H9 (cell line): ENCODE results near the gene BFSP1. TPM values are rescaled to one million over a fixed set of nuclear protein-coding genes. Genes with fewer than 3 reads are reported as not detected.

Source experiments
- DNase-seq: peaks from one replicate; pipeline ENCODE4 v3.0.0-alpha.2; 2017
- H2AFZ ChIP-seq: one replicate; pipeline ENCODE4 v1.6.1; 2013; ENCODE audit warnings: mild to moderate bottlenecking, low read length, control low read depth, moderate library complexity
- H2AK5ac ChIP-seq: 2 replicates; pipeline ENCODE4 v1.6.1; 2013; ENCODE audit warnings: low read length, control low read depth, mixed read lengths; ENCODE audit not compliant: insufficient read length
- H2BK120ac ChIP-seq: one replicate; pipeline ENCODE4 v1.6.1; 2013; ENCODE audit warnings: low read depth, mild to moderate bottlenecking, low read length, control low read depth, inconsistent platforms; ENCODE audit not compliant: poor library complexity, severe bottlenecking
- H2BK12ac ChIP-seq: 2 replicates; pipeline ENCODE4 v1.6.1; 2013; ENCODE audit warnings: low read length, control low read depth, mixed read lengths, low read depth; ENCODE audit not compliant: insufficient read length
- H2BK15ac ChIP-seq: 2 replicates; pipeline ENCODE4 v1.6.1; 2013; ENCODE audit warnings: low read depth, low read length, control low read depth
- H2BK20ac ChIP-seq: one replicate; pipeline ENCODE4 v1.6.1; 2013; ENCODE audit warnings: low read depth, mild to moderate bottlenecking, low read length, control low read depth, inconsistent platforms; ENCODE audit not compliant: poor library complexity, severe bottlenecking
- H2BK5ac ChIP-seq: 2 replicates; pipeline ENCODE4 v1.6.1; 2013; ENCODE audit warnings: low read length, control low read depth, mixed read lengths; ENCODE audit not compliant: insufficient read length
- H3K14ac ChIP-seq: 2 replicates; pipeline ENCODE4 v1.6.1; 2013; ENCODE audit warnings: low read length, control low read depth; ENCODE audit not compliant: insufficient read depth
- H3K18ac ChIP-seq: 2 replicates; pipeline ENCODE4 v1.6.1; 2013; ENCODE audit warnings: low read depth, mild to moderate bottlenecking, mixed read lengths, low read length, control low read depth; ENCODE audit not compliant: insufficient read length
- H3K23ac ChIP-seq: 2 replicates; pipeline ENCODE4 v1.6.1; 2013; ENCODE audit warnings: low read length, control low read depth, mixed read lengths, low read depth; ENCODE audit not compliant: insufficient read length
- H3K23me2 ChIP-seq: 2 replicates; pipeline ENCODE4 v1.6.1; 2013; ENCODE audit warnings: low read depth, mild to moderate bottlenecking, mixed read lengths, low read length, control low read depth; ENCODE audit not compliant: insufficient read length, poor library complexity, severe bottlenecking
- H3K27ac ChIP-seq: 2 replicates; pipeline ENCODE4 v1.5.1; 2013; ENCODE audit warnings: low read length, control low read depth, mixed read lengths, low read depth; ENCODE audit not compliant: insufficient read length
- H3K27me3 ChIP-seq: 2 replicates; pipeline ENCODE4 v1.6.1; 2013; ENCODE audit warnings: low read length, control low read depth, inconsistent platforms; ENCODE audit not compliant: insufficient read depth
- H3K4ac ChIP-seq: 2 replicates; pipeline ENCODE4 v1.6.1; 2013; ENCODE audit warnings: low read depth, mild to moderate bottlenecking, control low read depth, inconsistent platforms, low read length, moderate library complexity
- H3K4me1 ChIP-seq: 2 replicates; pipeline ENCODE4 v1.6.1; 2013; ENCODE audit warnings: low read length, control low read depth, inconsistent platforms; ENCODE audit not compliant: insufficient read depth
- H3K4me2 ChIP-seq: 2 replicates; pipeline ENCODE4 v1.6.1; 2013; ENCODE audit warnings: low read length, control low read depth, mixed read lengths; ENCODE audit not compliant: insufficient read length, insufficient read depth
- H3K56ac ChIP-seq: 2 replicates; pipeline ENCODE4 v1.6.1; 2013; ENCODE audit warnings: low read depth, mild to moderate bottlenecking, mixed read lengths, low read length, control low read depth; ENCODE audit not compliant: insufficient read length
- H3K79me1 ChIP-seq: 2 replicates; pipeline ENCODE4 v1.6.1; 2013; ENCODE audit warnings: low read depth, mild to moderate bottlenecking, moderate library complexity, low read length, control low read depth, inconsistent platforms; ENCODE audit not compliant: insufficient read depth, poor library complexity, severe bottlenecking
- H3K79me2 ChIP-seq: 2 replicates; pipeline ENCODE4 v1.6.1; 2013; ENCODE audit warnings: low read length, control low read depth, inconsistent platforms; ENCODE audit not compliant: insufficient read depth
- H3K9ac ChIP-seq: 2 replicates; pipeline ENCODE4 v1.6.1; 2013; ENCODE audit warnings: low read length, control low read depth, mixed read lengths; ENCODE audit not compliant: insufficient read length; ENCODE audit errors: extremely low read depth
- H3K9me3 ChIP-seq: one replicate; pipeline ENCODE4 v1.6.1; 2013; ENCODE audit warnings: low read depth, low read length, inconsistent platforms; ENCODE audit not compliant: control insufficient read depth
- H3T11ph ChIP-seq: one replicate; pipeline ENCODE4 v1.6.1; 2013; ENCODE audit warnings: mild to moderate bottlenecking, low read length, control low read depth, inconsistent platforms
- H4K20me1 ChIP-seq: one replicate; pipeline ENCODE4 v1.6.1; 2013; ENCODE audit not compliant: control insufficient read depth, insufficient read length, insufficient read depth
- H4K5ac ChIP-seq: 2 replicates; pipeline ENCODE4 v1.6.1; 2013; ENCODE audit warnings: low read depth, mild to moderate bottlenecking, mixed read lengths, low read length, control low read depth; ENCODE audit not compliant: insufficient read length
- H4K8ac ChIP-seq: replicated peaks from 2 replicates; pipeline ENCODE4 v1.6.1; 2013; ENCODE audit warnings: low read length, control low read depth, mixed read lengths, low read depth; ENCODE audit not compliant: insufficient read length
- H4K91ac ChIP-seq: 2 replicates; pipeline ENCODE4 v1.6.1; 2013; ENCODE audit warnings: low read depth, mild to moderate bottlenecking, moderate library complexity, mixed read lengths, low read length, control low read depth; ENCODE audit not compliant: insufficient read length
- H3K27ac Mint-ChIP-seq, 3 experiments: 2 replicates in 2 of 3; 3 replicates in 1 of 3; pipeline ENCODE4 v1.8.0; 2020 to 2021; ENCODE audit warnings: mixed read lengths in 3 of 3, mild to moderate bottlenecking in 1 of 3, moderate library complexity in 1 of 3
- H3K27me3 Mint-ChIP-seq: 2 replicates; pipeline ENCODE4 v1.8.0; 2021; ENCODE audit warnings: low read depth, mild to moderate bottlenecking, moderate library complexity, mixed read lengths
- H3K36me3 Mint-ChIP-seq, 3 experiments: 2 replicates in 2 of 3; 3 replicates in 1 of 3; pipeline ENCODE4 v1.8.0; 2020 to 2021; ENCODE audit warnings: low read depth in 3 of 3, mixed read lengths in 3 of 3; ENCODE audit not compliant: insufficient read depth in 1 of 3
- H3K4me1 Mint-ChIP-seq, 2 experiments: 2 replicates each; pipeline ENCODE4 v1.8.0; 2020; ENCODE audit warnings: mixed read lengths in 2 of 2
- H3K4me3 Mint-ChIP-seq, 2 experiments: 2 replicates in 1 of 2; 3 replicates in 1 of 2; pipeline ENCODE4 v1.8.0; 2020 to 2021; ENCODE audit warnings: mild to moderate bottlenecking in 2 of 2, mixed read lengths in 2 of 2, moderate library complexity in 1 of 2
- H3K9me3 Mint-ChIP-seq, 2 experiments: 2 replicates in 1 of 2; 3 replicates in 1 of 2; pipeline ENCODE4 v1.8.0; 2020; ENCODE audit warnings: mild to moderate bottlenecking in 2 of 2, mixed read lengths in 2 of 2, moderate library complexity in 1 of 2
- CTCF ChIP-seq: fragments of 200-600 bp; sonication (generic); conservative IDR thresholded peaks from 3 replicates; pipeline ENCODE4 v1.8.0; 2021; ENCODE audit warnings: antibody characterized with exemption, mild to moderate bottlenecking
- WGBS: extraction: QIAGEN DNeasy Blood & Tissue Kit; methylation state at CpG from one replicate; pipeline ENCODE4 v1.1.7; 2013; ENCODE audit warnings: missing lambda C conversion rate, low lambda C conversion rate, mixed read lengths; ENCODE audit not compliant: insufficient read length; ENCODE audit errors: extremely low coverage; 5-methylcytosine and 5-hydroxymethylcytosine counted together
- total RNA-seq: library from RNA; stranded (reverse); gene quantifications from 2 replicates; pipeline ENCODE4 v1.2.1, GENCODE V29; 2021

BFSP1 gene
- total RNA-seq, 1 experiment from 2014 or later: 9.4 TPM

- H3K14ac ChIP-seq: no peak overlapping the region
- no peaks in the 10 kb centered on the region; the same call in 1 of the 2 replicates for H3K27me3 Mint-ChIP-seq
- no peak overlapping the region for H2BK5ac ChIP-seq
- H3K4me2 ChIP-seq: no peak overlapping the region
- H3K56ac ChIP-seq: no peak overlapping the region
- H3K27ac Mint-ChIP-seq: no peak overlapping the region
- no peak overlapping the region for H2BK15ac ChIP-seq
- H4K20me1 ChIP-seq: no peaks in the 10 kb centered on the region
- H3K4me3 Mint-ChIP-seq: no peak overlapping the region
- H3K9me3 ChIP-seq: no peaks in the 10 kb centered on the region
- H3K9me3 Mint-ChIP-seq: no peaks in the 10 kb centered on the region
- H3K23me2 ChIP-seq: no peaks in the 10 kb centered on the region
- H3K4ac ChIP-seq: no peak overlapping the region
- H3K4me1 ChIP-seq: no peaks in the 10 kb centered on the region
- no CpG with 5 or more reads among the region's 3 CpGs for WGBS
- no peak overlapping the region for H2AFZ ChIP-seq
- no peaks in the 10 kb centered on the region for H3K36me3 Mint-ChIP-seq
- no peak overlapping the region for H3T11ph ChIP-seq
- H2BK20ac ChIP-seq: no peak overlapping the region
- H4K5ac ChIP-seq: no peak overlapping the region
- no peak overlapping the region for H4K8ac ChIP-seq
- H3K4me1 Mint-ChIP-seq: no peaks in the 10 kb centered on the region
- H2BK120ac ChIP-seq: no peak overlapping the region
- H4K91ac ChIP-seq: no peak overlapping the region
- no peaks in the 10 kb centered on the region for H3K27me3 ChIP-seq
- H3K18ac ChIP-seq: no peak overlapping the region
- H3K79me2 ChIP-seq: no peaks in the 10 kb centered on the region
- H3K23ac ChIP-seq: no peak overlapping the region
- no peaks in the 10 kb centered on the region for H3K79me1 ChIP-seq
- H2AK5ac ChIP-seq: no peak overlapping the region
- DNase-seq: no peak
- no peak overlapping the region for H2BK12ac ChIP-seq
- no peak overlapping the region for H3K9ac ChIP-seq
- no peak overlapping the region for H3K27ac ChIP-seq
- no peak for TF ChIP-seq CTCF
Measured at GRCh38 chr20:17461941-17462340, 69.2 kb downstream of the BFSP1 start.
